Amniotic epithelial cell (primary cell): ENCODE results near the gene SLC41A2.

ENCODE experiments used
- DNase-seq: peaks from one replicate; pipeline ENCODE4 v3.0.0-alpha.2; 2010; ENCODE audit warnings: low read depth

SLC41A2 gene

DNA sequence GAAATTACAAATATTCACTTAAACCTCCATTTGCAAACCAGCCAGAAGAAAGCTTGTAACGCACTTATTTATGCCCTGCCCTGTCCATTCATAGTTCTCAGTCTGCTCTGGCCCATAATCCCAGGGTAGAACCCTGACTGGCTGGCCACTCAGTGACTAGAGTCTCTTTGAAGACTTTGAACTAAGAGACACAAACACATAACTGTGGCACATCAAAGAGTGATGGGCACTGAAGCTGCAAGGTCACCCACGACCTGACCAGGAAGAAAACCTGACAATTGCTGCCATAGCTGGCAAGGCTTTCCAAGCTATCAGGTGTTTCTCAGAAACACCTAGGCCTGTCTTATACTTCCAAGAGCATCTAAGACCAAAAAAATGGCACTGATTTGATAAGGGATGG lies 28.7 kb downstream of the SLC41A2 start:
- DNase-seq, result no peak

DNA sequence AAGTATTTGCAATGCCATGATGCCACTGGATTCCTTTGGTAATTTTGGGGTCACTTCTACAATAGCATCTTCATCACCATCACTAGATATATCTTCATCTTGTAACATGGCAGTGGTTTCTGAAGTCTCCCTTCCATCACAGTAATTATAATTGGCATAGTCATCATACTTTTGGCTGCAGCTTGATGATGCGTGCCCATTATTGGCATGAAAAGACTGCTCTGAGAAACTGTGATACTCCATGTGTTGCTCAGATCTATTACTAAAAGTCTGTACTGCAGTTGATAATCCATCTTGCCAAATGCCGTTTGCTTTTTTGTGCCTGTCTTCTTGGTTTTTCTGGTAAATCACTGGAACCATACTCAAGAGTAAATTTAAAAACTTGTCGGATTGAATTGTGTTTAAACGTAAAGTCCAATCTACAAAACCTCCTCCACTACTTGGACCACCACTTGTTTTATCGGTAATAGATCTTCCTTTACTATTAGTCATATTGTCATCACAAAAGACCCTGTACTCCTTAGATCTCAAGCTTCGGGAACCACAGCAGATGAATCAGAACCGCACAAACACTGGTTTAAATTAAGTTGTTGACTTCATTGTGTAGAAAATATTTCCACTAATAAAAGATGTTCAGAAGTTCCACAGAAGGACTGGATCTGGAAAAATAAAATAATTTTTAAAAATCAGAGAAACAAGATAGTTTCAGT lies 29.9 kb downstream of the SLC41A2 start:
- no peak for DNase-seq

DNA sequence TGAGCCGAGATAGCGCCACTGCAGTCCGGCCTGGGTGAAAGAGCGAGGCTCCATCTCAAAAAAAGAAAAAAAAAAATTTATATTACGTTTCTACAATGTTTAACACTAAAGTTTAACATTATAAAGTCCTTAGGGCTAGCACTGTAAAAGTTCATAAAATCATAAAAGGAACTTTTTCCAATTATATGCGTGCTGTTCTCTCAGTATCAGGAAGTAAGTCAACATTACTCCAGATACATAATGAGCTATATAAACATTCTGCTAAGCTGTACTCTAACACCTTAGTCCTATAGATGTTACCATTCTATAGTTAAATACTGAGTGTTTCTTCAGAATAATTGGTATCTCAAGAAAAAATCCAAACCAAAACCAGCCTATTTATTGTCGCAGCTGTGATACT lies 32.6 kb downstream of the SLC41A2 start:
- no peak for DNase-seq

DNA sequence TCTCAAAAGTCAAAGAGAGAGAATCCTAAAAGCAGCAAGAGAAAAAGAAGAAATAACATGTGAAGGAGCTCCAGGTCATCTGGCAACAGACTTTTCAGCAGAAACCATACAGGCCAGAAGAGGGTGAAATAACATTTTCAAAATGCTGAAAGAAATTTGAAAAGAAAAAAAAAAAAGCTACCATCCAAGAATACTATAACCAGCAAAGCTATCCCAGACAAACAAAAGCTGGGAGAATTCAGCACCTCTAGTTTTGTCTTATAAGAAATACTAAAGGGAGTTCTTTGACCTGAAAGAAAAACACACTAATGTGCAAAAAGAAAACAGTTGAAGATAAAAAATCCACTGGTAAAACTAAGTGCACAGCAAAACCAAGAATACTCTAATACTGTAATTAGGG lies 36.8 kb downstream of the SLC41A2 start:
- DNase-seq, result no peak

DNA sequence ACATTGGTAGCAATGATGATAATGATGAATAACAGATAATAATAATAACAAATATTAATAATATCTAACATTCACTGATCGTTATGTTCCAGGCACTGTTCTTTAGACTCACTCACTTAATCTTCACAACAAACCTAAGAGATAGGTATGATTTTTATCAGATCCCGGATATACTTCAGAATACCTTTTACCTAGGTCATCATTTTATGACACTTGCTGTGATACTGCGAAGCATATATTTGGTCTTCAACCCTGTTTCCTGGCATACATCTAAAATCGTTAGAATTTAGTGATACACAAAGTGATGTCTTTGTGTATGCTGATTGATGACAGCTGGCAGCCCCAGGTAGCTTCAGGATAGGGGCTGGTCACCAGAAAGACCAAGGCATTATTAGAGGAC lies 46.1 kb downstream of the SLC41A2 start:
- no peak for DNase-seq

DNA sequence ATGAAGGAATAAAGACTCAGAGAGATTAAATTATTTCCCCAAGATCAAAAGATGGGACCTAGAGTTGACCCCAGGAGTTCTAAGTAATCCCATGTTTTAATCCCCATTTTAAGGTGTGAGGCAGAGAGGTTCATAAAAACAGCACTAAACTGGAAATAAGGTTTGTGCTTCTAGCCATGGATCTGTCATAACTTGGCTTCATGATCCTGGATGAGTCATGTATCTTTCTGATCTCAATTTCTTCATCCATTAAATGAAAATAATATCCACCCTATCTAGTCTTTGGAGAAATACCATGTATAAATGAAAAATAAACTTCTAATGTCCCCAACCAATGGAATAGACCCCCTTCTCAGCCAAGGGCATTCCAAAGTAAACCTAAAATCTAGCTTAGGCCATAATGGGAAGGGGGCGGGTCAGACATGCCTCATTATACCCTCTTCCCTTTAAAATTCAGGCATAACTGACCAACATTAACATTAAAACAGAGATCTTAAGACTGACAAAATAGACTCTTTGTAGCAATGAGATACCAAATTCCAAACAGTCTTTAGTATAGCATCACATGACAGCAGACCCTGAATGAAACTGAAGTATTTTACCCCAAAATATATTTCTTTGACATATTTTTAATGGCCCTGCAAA lies 47.8 kb downstream of the SLC41A2 start:
- peak; percentile 34 for DNase-seq

DNA sequence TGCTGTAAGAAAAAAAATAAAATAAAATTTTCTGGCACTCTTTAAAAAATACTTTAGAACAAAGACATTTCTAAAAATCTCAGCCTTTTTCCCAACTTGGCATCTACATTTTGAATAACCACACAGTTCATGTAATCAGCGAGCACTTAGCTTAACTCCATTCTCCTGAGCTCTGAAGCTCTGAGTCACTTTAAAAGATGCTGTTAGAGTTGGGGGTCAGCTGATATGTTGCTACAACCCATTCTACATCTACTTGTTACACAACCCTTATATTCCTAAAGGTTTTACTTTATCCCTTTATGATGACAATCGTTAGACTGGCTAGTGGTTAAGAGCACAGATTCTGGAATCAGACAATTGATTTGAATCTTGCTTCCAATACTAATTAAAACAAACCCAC lies 48.3 kb downstream of the SLC41A2 start:
- peak; percentile 69 for DNase-seq
